H1 (cell line): ENCODE data around the gene CDC5L.

Experiments
- EZH2 ChIP-seq: fragments of 200-600 bp; sonication (generic); IDR thresholded peaks from 2 replicates; pipeline ENCODE4 v1.7.1; 2012; ENCODE audit warnings: low read depth, mild to moderate bottlenecking, moderate library complexity, low read length, inconsistent platforms; ENCODE audit not compliant: severe bottlenecking
- FOSL1 ChIP-seq: IDR thresholded peaks from 2 replicates; pipeline ENCODE4 v1.6.1; 2011; ENCODE audit warnings: mild to moderate bottlenecking, low read depth, low read length, moderate library complexity; ENCODE audit not compliant: insufficient read depth
- POLR2A ChIP-seq, 2 experiments: IDR thresholded peaks; 1 replicate in 1 of 2; 2 replicates in 1 of 2; pipeline ENCODE4 v1.6.1; 2011; ENCODE audit warnings: low read depth in 2 of 2, low read length in 2 of 2, mild to moderate bottlenecking in 2 of 2; ENCODE audit errors: control extremely low read depth in 1 of 2
- RAD21 ChIP-seq, 2 experiments: IDR thresholded peaks in 1 of 2; conservative IDR thresholded peaks in 1 of 2; 2 replicates each; pipeline ENCODE4 v1.6.1; 2011; ENCODE audit warnings: low read depth in 2 of 2, low read length in 2 of 2, improper control_type of control experiment in 1 of 2, inconsistent platforms in 1 of 2, mild to moderate bottlenecking in 1 of 2, moderate library complexity in 1 of 2
- SIN3A ChIP-seq, 2 experiments: IDR thresholded peaks in 1 of 2; conservative IDR thresholded peaks in 1 of 2; 2 replicates each; pipeline ENCODE4 v1.6.1; 2011 to 2012; ENCODE audit warnings: low read length in 2 of 2, improper control_type of control experiment in 1 of 2, low read depth in 1 of 2, mild to moderate bottlenecking in 1 of 2
- TAF7 ChIP-seq: optimal IDR thresholded peaks from 2 replicates; pipeline ENCODE3; 2011; ENCODE audit warnings: low read depth, mild to moderate bottlenecking, inconsistent platforms, low read length, moderate library complexity, borderline replicate concordance
- TBP ChIP-seq: IDR thresholded peaks from 2 replicates; pipeline ENCODE4 v1.6.1; 2011; ENCODE audit warnings: low read depth, low read length, improper control_type of control experiment
- TCF12 ChIP-seq: IDR thresholded peaks from 2 replicates; pipeline ENCODE4 v1.6.1; 2011; ENCODE audit warnings: low read depth, mild to moderate bottlenecking, low read length
- TEAD4 ChIP-seq: IDR thresholded peaks from 2 replicates; pipeline ENCODE4 v1.6.1; 2012; ENCODE audit warnings: low read depth, low read length, inconsistent platforms, mixed read lengths
- TF ChIP-seq, protein P1 (sequence below): fragments of 300-600 bp; sonication (generic); IDR thresholded peaks from 2 replicates; pipeline ENCODE4 v1.7.1; 2012; ENCODE audit warnings: low read length, moderate library complexity, mild to moderate bottlenecking, inconsistent platforms; ENCODE audit not compliant: insufficient replicate concordance
- TF ChIP-seq, protein P2 (sequence below): IDR thresholded peaks from 2 replicates; pipeline ENCODE4 v1.6.1; 2011; ENCODE audit warnings: low read length, improper control_type of control experiment
- TF ChIP-seq, protein P3 (sequence below), 3 experiments: IDR thresholded peaks; 1 replicate in 2 of 3; 2 replicates in 1 of 3; pipeline versions ENCODE4 v1.5.1 to v1.6.1; 2011; ENCODE audit warnings: low read length in 3 of 3, mild to moderate bottlenecking in 3 of 3, inconsistent platforms in 2 of 3, low read depth in 1 of 3, moderate library complexity in 1 of 3; ENCODE audit not compliant: insufficient read depth in 1 of 3; ENCODE audit errors: control extremely low read depth in 1 of 3

DNA sequence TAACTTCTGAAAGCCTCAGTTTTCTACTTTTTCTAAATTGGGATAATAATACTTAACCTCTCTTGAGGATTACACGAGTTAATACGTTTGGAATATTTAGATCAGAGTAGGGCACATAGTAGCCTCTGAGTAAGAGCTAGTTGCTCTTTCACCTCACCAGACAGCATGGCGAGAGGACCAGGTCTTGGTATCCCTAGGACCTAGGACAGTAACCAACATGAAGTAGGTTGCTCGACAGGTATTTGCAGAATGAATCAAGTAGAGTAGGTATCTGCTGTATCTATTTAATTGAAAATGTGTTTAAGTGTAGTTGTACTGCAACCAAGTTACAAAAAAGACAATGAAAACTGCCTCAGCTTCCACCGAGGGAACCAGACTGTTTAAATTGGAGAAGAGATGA lies 1.4 kb downstream of the CDC5L start:
- no peak for TF ChIP-seq TAF7
- no peak for TF ChIP-seq TCF12
- TF ChIP-seq FOSL1: no peak
- no peak for TF ChIP-seq TBP
- TF ChIP-seq, protein P1, sequence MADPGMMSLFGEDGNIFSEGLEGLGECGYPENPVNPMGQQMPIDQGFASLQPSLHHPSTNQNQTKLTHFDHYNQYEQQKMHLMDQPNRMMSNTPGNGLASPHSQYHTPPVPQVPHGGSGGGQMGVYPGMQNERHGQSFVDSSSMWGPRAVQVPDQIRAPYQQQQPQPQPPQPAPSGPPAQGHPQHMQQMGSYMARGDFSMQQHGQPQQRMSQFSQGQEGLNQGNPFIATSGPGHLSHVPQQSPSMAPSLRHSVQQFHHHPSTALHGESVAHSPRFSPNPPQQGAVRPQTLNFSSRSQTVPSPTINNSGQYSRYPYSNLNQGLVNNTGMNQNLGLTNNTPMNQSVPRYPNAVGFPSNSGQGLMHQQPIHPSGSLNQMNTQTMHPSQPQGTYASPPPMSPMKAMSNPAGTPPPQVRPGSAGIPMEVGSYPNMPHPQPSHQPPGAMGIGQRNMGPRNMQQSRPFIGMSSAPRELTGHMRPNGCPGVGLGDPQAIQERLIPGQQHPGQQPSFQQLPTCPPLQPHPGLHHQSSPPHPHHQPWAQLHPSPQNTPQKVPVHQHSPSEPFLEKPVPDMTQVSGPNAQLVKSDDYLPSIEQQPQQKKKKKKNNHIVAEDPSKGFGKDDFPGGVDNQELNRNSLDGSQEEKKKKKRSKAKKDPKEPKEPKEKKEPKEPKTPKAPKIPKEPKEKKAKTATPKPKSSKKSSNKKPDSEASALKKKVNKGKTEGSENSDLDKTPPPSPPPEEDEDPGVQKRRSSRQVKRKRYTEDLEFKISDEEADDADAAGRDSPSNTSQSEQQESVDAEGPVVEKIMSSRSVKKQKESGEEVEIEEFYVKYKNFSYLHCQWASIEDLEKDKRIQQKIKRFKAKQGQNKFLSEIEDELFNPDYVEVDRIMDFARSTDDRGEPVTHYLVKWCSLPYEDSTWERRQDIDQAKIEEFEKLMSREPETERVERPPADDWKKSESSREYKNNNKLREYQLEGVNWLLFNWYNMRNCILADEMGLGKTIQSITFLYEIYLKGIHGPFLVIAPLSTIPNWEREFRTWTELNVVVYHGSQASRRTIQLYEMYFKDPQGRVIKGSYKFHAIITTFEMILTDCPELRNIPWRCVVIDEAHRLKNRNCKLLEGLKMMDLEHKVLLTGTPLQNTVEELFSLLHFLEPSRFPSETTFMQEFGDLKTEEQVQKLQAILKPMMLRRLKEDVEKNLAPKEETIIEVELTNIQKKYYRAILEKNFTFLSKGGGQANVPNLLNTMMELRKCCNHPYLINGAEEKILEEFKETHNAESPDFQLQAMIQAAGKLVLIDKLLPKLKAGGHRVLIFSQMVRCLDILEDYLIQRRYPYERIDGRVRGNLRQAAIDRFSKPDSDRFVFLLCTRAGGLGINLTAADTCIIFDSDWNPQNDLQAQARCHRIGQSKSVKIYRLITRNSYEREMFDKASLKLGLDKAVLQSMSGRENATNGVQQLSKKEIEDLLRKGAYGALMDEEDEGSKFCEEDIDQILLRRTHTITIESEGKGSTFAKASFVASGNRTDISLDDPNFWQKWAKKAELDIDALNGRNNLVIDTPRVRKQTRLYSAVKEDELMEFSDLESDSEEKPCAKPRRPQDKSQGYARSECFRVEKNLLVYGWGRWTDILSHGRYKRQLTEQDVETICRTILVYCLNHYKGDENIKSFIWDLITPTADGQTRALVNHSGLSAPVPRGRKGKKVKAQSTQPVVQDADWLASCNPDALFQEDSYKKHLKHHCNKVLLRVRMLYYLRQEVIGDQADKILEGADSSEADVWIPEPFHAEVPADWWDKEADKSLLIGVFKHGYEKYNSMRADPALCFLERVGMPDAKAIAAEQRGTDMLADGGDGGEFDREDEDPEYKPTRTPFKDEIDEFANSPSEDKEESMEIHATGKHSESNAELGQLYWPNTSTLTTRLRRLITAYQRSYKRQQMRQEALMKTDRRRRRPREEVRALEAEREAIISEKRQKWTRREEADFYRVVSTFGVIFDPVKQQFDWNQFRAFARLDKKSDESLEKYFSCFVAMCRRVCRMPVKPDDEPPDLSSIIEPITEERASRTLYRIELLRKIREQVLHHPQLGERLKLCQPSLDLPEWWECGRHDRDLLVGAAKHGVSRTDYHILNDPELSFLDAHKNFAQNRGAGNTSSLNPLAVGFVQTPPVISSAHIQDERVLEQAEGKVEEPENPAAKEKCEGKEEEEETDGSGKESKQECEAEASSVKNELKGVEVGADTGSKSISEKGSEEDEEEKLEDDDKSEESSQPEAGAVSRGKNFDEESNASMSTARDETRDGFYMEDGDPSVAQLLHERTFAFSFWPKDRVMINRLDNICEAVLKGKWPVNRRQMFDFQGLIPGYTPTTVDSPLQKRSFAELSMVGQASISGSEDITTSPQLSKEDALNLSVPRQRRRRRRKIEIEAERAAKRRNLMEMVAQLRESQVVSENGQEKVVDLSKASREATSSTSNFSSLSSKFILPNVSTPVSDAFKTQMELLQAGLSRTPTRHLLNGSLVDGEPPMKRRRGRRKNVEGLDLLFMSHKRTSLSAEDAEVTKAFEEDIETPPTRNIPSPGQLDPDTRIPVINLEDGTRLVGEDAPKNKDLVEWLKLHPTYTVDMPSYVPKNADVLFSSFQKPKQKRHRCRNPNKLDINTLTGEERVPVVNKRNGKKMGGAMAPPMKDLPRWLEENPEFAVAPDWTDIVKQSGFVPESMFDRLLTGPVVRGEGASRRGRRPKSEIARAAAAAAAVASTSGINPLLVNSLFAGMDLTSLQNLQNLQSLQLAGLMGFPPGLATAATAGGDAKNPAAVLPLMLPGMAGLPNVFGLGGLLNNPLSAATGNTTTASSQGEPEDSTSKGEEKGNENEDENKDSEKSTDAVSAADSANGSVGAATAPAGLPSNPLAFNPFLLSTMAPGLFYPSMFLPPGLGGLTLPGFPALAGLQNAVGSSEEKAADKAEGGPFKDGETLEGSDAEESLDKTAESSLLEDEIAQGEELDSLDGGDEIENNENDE: no peak
- TF ChIP-seq, protein P2, sequence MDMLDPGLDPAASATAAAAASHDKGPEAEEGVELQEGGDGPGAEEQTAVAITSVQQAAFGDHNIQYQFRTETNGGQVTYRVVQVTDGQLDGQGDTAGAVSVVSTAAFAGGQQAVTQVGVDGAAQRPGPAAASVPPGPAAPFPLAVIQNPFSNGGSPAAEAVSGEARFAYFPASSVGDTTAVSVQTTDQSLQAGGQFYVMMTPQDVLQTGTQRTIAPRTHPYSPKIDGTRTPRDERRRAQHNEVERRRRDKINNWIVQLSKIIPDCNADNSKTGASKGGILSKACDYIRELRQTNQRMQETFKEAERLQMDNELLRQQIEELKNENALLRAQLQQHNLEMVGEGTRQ: no peak
- TF ChIP-seq RAD21 (IDR thresholded peaks at IDR 0.05 in 1 of 2, conservative IDR thresholded peaks at IDR 0.05 in 1 of 2; ENCODE audit: low read depth in 2 of 2, low read length in 2 of 2): no peak
- TF ChIP-seq, protein P3, sequence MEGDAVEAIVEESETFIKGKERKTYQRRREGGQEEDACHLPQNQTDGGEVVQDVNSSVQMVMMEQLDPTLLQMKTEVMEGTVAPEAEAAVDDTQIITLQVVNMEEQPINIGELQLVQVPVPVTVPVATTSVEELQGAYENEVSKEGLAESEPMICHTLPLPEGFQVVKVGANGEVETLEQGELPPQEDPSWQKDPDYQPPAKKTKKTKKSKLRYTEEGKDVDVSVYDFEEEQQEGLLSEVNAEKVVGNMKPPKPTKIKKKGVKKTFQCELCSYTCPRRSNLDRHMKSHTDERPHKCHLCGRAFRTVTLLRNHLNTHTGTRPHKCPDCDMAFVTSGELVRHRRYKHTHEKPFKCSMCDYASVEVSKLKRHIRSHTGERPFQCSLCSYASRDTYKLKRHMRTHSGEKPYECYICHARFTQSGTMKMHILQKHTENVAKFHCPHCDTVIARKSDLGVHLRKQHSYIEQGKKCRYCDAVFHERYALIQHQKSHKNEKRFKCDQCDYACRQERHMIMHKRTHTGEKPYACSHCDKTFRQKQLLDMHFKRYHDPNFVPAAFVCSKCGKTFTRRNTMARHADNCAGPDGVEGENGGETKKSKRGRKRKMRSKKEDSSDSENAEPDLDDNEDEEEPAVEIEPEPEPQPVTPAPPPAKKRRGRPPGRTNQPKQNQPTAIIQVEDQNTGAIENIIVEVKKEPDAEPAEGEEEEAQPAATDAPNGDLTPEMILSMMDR (IDR thresholded peaks at IDR 0.05; ENCODE audit: control extremely low read depth in 1 of 3, insufficient read depth in 1 of 3, low read depth in 1 of 3, low read length in 3 of 3): no peak
- no peak for TF ChIP-seq POLR2A (IDR thresholded peaks at IDR 0.05; ENCODE audit: control extremely low read depth in 1 of 2, low read depth in 2 of 2, low read length in 2 of 2)
- no peak for TF ChIP-seq EZH2
- TF ChIP-seq SIN3A (conservative IDR thresholded peaks at IDR 0.05 in 1 of 2, IDR thresholded peaks at IDR 0.05 in 1 of 2; ENCODE audit: low read depth in 1 of 2, low read length in 2 of 2): no peak
- TF ChIP-seq TEAD4: no peak
